HG03439 (cell line): ENCODE measurements around the gene PSMD14.
A peak's percentile ranks its signal among the peaks of the same experiment; 100 is the strongest.
"Not testable (repeated sequence)": the region's sequence is repeated elsewhere in the genome, so short reads cannot be mapped to it uniquely, and the experiment has no call there.

Experiments used
- ATAC-seq: cut with Tn5 transposase; IDR thresholded peaks from one replicate; pipeline ENCODE4 v1.9.1; 2021; ENCODE audit warnings: mild to moderate bottlenecking, moderate library complexity; ENCODE audit not compliant: unreplicated experiment

Gene PSMD14

DNA sequence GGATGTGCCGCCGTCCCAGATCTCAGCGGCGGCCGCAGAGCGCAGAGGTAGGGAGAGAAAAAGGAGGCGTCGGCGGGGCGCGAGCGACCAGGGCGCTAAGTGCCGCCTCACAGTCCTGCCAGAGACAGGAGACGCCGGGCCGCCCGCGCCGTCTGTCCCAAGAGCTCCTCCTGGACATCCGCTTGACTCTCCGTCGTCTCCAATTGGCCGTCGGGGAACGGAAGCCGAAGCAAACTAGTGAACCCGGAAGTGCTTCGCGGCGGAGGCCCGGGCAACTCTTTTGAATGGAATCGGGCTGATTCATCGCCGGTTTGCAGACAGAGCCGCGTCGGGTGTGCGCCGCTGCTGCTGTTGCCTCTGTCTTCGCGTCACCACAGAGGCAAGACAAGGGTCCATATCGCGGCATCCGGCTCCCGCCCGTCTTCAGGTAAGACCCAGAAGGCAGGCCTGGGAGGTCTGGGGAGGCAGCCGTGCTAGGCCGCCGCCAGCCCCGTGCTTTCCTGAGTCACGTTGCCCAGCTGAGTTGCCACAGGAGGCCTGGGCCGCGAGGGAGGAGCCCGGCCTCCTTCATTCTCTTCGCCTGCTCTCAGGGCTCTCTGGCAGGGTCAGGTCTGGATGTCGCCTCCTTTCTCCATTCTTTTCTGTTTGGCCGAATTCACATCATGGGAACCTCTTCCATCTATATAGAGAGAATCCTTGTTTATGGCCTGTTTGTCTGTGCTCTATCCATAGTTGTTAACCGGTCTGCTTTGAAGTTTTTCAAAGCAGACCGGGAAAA is at the start of gene PSMD14:
Gene PSMD14, plus strand, starts transcription at position 248 of the 778 bp plus-strand sequence. CDS start 10,401 bp downstream, outside the sequence.
- ATAC-seq = peak; percentile 99

DNA sequence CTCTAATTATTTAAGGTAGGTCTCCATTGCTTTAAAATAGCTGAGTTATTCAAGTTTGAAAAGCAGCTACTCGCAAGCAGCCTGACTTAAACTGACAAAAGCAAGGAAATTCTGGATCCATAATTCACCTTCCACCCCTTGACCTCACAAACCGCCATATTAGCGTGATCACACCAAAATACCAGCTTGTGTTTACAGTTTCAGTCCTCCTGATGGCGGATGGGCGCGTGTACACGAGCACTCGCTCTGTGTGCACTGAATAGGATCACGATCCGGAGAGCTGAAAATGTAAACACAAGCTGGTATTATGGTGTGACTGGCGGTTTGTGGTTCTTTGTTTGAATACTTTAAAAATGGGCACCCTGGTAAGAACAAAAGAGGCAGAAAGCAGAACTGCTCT is 42.4 kb upstream of the PSMD14 start:
- no peak for ATAC-seq

DNA sequence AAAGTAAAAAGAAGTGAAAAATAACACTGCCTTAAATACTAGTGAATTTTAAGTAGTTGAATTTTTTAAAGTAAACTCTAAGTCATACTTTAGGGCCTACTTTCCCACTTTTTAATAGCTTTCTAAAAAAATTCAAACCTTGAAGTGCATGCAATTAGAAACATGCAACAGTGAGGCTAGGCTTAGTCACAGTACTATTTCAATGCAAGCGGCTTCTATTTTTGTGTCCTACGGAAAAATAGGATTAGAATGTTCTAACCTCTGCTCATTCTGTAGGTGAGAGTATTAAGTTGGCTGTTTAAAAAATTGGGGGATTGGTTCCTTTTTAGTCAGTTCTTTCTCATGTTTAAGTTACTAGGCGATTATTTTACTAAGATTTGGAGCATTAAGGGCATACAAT is 39.1 kb upstream of the PSMD14 start:
- ATAC-seq = no peak

DNA sequence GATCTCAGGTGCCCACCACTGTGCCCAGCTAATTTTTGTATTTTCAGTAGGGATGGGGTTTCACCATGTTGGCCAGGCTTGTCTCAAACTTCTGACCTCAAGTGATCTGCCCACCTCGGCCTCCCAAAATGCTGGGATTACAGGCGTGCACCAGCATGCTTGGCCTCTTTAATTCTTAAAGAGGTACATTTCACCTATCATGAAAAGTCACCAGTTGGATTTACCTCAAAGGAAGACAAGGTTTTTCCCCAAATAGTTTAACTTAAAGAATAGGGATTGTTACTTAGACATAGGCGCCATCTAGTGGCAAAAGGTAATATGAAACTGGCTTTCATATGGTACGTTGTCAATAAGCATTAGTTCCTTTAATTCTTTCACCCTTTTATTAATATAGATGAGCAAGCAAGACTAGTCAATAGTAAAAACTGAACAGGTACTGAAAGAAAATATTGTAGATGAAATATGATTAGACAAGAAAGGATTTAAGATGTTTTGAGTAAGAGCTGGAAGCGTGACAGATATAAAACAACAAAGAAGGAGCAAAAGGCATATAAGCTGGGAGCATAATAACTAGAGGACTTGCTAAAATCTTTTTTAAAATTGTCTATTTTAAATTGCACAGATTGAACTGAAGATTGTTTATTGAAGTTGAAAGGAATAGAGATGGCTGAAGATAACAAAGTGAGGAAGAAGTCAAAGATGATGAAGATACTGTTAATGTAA is 35.0 kb upstream of the PSMD14 start:
- peak; percentile 78 for ATAC-seq

DNA sequence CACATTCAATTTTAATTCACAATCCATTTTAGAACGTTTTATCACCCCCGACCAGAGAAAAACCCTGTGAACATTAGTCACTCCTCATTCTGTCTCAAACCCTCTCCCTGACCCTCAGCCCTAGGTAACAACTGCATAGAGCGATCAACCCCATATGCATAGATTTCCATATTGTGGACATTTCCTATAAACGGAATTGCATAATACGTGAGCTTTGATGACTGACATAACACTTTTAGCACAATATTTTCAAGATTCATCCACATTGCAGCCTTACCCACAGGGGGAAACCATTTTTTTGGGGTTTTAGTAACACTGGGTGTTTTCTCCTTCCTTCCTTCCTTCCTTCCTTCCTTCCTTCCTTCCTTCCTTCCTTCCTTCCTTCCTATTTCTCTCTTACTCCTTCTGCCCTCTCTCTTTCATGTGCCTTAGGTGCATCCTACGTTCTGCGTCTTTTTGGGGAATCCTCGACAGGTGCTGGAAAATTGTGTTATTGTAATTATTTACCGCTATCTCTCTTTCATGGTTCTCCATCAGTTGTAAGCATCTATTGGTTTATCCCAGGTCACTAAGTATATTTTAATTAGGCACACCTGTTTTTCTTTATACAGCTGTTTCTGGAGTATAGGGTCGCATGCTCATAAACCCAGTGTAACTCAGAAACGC is 29.5 kb upstream of the PSMD14 start:
- ATAC-seq = not testable (repeated sequence)

DNA sequence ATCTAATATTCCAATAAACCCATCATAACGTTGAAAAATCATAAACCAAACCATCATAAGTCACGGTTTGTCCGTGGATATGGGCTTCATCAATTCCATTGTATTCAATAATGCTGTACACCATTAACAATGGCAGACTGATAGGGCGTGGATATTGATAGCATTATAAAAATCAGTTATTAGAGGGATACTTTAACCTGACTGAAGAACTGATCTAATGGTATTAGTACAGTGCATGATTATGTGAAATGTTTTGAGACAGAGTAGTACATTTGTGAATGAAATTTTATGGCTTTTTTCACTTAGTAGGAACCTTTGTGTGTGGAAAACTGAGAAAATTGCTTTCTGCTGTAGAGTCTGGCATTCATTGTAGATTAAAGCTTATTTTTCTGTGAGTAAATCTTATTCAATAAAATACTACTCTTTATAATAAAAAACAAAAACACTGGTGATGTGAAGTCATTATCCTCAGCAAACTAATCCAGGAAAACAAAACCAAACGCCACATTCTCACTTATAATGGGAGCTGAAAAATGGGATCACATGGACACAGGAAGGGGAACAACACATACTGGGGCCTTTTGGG is 28.9 kb upstream of the PSMD14 start:
- not testable (repeated sequence) for ATAC-seq

DNA sequence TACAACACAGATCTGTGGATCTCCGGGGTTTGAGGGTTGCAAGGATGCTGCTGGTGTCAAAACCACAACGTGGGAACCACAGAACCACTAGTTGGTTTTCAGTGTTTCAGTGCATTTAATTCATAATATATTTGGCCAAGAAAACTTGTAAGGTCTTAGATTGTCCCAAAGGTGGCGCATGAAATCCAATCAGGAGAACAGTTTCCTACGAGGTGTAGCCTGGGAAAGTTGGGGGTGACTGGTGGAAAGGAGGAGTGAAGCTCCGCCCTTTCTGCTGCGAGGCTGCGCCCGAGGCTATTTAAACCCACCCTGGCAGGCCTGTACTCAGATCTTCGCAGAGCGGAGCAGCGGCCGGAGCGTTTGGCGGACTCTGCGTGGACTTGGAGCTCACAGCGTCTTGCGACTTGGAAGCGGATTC is 27.3 kb upstream of the PSMD14 start:
- ATAC-seq = not testable (repeated sequence)

DNA sequence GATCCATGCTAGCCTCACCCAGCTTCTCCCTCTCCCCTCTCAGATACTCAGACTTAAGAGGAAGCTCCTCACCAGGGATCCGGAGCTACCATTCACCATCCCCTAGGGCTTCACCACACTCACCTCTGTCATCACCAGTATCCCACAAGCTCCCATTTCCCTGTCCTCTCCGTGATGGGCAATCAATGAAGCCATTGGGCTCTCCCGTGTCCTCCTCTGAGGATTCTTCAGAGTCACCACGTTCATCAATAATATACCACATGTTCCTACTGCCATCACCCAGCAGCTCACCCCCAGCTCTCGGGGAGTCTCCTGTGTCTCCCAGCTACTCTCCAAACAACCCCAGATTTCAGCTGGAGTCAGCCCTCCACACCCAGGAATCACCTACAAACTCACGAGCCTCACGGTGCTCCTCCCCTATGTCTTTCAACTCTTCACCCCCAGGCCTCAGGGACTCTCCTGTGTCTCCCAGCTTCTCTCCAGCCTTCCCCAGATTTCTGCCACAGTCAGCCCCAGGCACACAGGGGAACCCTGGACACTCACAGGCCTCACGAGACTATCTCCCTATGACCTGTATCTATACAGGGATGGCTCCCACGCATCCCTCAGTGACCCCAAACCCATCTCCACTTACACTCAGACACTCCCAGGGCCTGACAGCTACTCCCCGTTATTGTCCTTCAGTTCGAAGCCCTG is 26.5 kb upstream of the PSMD14 start:
- not testable (repeated sequence) for ATAC-seq

DNA sequence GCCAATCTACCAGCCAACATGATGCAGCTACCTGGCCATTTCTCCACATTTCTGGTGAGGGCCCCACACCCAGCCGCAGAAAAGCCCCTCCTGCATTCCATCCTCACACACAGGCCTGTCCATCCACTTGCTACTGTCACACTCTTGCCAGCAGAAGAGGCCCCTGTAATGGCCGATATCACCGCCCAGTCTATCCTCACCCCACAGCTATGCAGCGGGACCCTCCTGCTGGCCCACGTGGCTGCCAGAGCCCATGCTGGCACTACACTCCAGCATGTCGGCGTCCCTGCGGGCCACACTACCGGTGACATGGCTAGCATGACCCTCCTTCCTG is 25.9 kb upstream of the PSMD14 start:
- ATAC-seq = not testable (repeated sequence)

DNA sequence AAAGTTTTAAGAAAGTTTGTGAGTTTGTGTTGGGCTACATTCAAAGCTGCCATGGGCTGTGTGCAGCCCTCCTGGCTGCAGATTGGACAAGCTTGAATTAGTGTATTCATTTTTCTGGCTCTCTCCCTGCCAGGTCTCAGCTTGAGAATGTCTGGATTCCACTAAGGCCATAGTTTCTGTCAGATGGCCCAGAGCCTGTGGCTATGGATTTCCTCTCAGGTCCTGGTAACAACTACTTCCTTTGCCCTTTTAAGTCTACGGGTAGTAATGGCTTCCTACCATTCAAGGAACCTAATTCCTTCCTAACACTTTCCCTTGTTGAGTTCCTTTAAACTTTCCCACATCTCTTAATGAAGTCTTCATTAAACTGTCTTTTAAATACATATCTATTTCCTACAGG is 24.3 kb upstream of the PSMD14 start:
- no peak for ATAC-seq

DNA sequence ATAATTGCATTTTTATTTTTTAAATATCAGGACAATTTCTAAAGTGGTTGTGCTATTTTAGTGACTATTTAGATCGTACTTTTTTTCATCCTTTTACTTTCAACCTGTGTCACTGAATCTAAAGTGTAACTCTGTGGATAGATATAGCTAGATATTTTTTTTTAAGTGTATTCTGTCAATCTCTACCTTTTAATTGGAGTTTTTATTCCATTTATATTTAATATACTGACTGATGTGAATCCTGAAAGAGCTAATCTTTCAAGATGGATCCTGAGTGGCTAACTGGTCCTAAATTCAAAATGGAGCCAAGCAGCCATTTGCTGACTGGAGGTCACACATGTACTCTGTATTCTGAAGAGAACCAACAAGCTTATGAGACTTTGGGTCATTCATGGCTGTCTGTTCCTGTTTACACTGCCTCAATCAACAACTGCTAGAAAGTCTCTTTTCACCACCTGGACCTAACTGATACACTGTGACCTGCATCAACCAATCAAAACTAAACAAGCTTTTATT is 4.6 kb upstream of the PSMD14 start:
- no peak for ATAC-seq

DNA sequence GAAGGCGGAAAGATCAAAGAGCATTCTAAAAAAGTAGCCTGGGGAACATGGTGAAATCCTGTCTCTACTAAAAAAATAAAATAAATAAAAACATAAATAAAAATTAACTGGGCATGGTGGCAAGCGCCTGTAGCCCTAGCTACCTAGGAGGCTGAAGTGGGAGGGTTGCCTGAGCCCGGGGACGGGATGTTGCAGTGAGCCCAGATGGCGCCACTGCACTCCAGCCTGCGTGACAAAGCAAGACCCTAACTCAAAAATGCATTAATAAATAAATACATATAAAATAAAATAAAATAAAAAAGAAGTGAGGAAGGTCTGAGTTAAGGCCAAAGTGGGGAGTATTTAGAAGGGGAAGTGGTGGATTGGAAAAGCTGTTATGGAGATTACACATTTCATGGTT is 1.3 kb upstream of the PSMD14 start:
- no peak for ATAC-seq

DNA sequence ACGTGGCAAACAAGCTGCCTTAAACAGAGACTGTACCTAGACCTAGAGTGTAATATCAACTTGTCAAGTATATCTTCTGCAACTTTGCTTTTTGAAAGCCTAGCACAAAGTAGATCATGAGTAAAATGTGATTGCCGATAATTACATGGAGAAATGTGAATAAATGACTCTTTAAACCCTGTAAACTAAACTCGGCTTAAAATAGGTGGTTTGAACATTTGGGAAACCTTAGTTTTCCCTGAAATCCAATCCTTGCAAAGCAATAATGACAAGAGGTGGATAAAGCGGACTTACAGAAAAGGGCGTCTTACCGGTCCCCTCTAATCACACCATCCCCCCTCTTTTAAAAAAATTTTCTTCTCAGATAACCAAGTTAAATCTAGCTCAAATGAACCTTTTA is 549 bp upstream of the PSMD14 start:
- no peak for ATAC-seq

DNA sequence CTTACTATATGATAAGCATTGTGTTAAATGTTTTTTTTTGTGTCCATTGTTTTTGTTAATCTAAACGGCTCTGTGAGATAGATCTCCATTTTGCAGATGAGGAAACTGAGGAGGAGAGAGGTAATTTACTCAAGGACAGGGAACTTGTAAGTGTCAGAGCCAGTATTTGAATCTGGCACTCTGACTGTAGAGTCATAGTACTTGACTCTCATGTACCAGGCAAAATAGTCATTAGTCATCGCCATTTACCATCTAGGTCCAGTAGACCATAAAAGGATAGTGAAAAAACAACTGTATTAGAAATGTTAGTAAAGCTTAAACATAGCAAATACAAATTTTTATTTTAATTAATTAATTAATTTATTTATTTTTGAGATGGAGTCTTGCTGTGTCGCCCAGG is 4.8 kb downstream of the PSMD14 start:
- no peak for ATAC-seq

DNA sequence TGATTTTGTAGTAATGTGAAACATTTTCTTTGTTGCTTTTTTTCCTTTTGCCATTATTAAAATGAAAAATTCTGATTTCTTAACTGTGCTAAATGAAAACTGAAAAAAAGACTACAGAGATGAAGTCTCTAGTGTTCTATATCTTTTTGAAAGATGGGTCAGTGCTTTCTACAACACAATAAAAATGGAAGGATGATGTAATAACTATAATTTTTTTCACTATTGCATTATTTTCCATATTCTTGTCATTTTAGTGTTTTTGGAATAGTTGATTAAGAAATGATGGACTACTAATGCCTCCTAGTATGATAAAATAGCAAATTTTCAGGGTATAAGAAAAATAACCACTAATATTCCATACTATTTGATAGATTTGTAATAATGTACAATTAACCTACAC is 7.2 kb downstream of the PSMD14 start:
- no peak for ATAC-seq

DNA sequence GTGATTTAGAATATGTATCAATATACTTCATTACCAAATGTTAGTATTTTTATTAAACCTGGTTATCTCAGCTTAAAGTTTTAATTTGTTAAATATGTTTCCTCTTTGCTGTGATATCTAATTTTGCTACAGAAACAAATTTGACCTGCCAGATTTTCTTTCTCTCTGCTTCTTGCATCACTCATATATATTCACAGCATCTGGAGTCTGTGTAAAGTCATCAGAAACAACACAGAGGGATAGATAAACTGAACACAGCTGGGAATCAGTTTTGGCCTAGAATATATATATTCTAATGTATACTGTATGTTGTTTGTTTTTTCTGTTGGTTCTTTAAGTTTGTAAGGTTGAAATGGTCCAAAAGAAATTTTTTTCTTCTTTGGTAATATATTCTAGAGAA is 8.5 kb downstream of the PSMD14 start:
- no peak for ATAC-seq

DNA sequence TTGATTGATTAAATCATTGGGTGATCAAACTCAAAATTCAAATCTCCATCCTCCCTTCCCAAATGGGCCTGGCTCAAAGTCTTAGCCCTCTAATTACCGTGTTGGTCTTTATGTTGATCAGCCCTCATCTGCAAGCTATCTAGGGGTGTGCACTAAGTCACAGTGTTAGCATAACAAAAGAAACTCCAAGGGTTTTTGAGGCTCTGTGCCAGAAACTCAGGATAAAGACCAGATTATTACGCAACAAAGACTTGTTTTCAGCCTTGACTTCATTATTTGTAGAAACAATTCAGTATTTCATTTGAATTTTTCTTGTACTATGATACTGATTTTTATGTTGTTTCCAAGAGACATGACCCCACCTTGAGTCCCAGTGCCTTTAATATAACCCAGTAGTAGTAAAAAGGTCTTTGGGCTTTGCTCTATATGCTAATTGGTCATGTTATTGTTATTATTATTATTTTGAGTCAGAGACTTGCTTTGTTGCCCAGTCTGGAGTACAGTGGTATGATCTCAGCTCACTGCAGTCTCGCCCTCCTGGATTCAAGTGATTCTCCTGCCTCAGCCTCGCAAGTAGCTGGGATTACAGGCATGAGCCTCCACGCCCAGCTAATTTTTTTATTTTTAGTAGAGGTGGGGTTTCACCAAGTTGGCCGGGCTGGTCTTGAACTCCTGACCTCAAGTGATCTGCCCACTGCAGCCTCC is 13.9 kb downstream of the PSMD14 start:
- ATAC-seq = no peak

DNA sequence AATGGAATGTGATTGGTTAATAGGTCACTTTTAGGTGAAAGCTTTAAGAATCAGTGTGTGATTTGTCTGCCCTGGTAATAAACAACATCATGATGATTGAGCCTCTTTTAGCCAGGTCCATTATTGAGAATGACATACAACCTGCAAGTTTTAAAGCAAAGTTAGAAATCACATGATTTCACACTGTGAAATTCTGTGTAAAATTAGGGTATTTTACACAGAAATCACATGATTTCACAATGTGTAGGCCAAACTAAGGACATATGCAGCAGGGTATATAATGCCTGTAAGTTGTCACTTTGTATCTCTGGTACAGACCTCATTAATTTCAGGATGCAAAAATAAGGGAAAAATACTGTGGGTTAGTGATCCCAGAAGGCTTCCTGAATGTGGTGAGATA is 16.7 kb downstream of the PSMD14 start:
- no peak for ATAC-seq

DNA sequence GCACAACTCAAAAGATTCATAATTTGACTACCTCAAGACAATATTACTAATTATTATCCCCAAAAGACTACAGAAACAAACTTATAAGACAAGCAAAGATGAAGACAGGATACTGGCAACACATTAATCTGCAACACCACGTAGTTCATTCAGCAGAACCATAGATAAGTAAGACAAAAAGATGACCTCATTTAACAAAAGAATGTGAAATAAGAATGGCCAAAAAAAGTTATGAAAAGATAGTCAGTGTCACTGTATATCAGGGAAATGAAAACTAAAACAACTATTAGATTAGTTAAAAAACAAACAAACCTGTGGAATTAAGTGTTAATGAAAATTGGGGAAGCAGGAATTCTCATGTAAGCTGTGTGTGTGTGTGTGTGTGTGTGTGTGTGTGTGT is 19.4 kb downstream of the PSMD14 start:
- no peak for ATAC-seq

DNA sequence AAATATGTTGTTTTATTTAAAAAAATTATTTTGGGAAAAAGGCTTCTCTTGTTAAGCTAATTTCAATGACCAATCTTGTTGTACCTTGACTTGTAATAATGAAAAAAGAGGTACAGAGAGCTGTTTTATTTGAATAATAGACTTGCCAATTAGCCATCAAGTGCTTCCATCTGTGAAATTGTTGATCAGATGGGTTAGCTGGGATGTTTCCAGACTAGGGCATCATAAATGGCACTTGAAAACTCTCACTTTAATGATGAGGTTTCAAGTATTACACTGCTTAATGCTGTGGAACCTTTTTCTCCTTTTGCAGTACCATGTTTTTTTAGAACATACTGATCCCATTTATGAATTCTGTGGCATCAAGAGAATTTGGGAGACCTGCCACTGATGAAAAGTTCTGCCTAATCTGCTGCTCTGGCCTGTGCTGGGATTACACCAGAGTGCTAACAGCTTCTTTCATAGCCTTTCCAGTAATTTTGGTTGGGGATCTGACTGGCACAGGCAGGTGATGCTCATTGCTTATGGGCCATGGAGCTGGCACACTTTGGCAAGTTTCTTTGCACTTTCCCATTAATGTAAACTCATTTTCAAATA is 24.2 kb downstream of the PSMD14 start:
- no peak for ATAC-seq
